Mesothelial cell of epicardium (in vitro differentiated cells): ENCODE measurements around the gene GADL1. TPM values are rescaled to one million over a fixed set of nuclear protein-coding genes. Genes with fewer than 3 reads are reported as not detected.

ENCODE experiments used
- DNase-seq, 2 experiments: peaks; one replicate each; pipeline ENCODE4 v3.0.0; 2021; ENCODE audit warnings: low spot score in 2 of 2; ENCODE audit not compliant: unreplicated experiment in 2 of 2
- H3K27ac Mint-ChIP-seq: 2 replicates; pipeline ENCODE4 v1.8.0; 2021; ENCODE audit warnings: mixed read lengths
- H3K27me3 Mint-ChIP-seq: 2 replicates; pipeline ENCODE4 v1.8.0; 2021; ENCODE audit warnings: low read depth, mixed read lengths
- H3K36me3 Mint-ChIP-seq: 2 replicates; pipeline ENCODE4 v1.8.0; 2021; ENCODE audit warnings: mixed read lengths
- H3K4me1 Mint-ChIP-seq: 2 replicates; pipeline ENCODE4 v1.8.0; 2021; ENCODE audit warnings: mixed read lengths
- H3K4me3 Mint-ChIP-seq: 2 replicates; pipeline ENCODE4 v1.8.0; 2021; ENCODE audit warnings: mild to moderate bottlenecking, moderate library complexity, mixed read lengths
- H3K9me3 Mint-ChIP-seq: 2 replicates; pipeline ENCODE4 v1.8.0; 2021; ENCODE audit warnings: mixed read lengths
- total RNA-seq: library from RNA; stranded (reverse); gene quantifications from 3 replicates; pipeline ENCODE4 v1.2.1, GENCODE V29; 2021
- TF ChIP-seq, protein P1 (sequence below): fragments of 200-600 bp; sonication (generic); IDR thresholded peaks from one replicate; pipeline ENCODE4 v1.5.0; 2021; ENCODE audit warnings: antibody characterized with exemption; ENCODE audit not compliant: unreplicated experiment

GADL1 gene
- total RNA-seq, 1 donor from 2014 or later, result 4.6 TPM

- H3K9me3 Mint-ChIP-seq, result no peaks in the 10 kb centered on the region
Observed at GRCh38 chr3:30847592-30847991, 46.9 kb downstream of the GADL1 start.

DNA sequence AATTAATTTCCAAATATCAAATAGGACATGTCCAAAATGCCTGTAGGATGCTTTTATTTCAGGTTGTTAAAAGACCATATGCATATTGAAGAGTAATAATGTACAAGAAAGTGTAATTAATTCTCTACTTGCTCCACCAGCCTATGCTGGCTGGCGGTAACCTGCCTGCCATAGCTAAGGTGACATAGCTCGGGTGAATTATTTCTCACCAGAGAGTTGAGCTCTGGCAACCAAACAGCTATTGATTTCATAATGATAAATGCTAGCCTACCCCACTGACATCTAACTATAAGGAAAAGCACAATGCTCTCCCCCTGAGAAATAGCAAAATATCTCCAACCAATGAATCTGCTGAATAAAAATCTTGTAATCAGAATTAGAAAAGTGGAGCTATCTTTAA is 48.9 kb downstream of the GADL1 start:
- TF ChIP-seq, protein P1, sequence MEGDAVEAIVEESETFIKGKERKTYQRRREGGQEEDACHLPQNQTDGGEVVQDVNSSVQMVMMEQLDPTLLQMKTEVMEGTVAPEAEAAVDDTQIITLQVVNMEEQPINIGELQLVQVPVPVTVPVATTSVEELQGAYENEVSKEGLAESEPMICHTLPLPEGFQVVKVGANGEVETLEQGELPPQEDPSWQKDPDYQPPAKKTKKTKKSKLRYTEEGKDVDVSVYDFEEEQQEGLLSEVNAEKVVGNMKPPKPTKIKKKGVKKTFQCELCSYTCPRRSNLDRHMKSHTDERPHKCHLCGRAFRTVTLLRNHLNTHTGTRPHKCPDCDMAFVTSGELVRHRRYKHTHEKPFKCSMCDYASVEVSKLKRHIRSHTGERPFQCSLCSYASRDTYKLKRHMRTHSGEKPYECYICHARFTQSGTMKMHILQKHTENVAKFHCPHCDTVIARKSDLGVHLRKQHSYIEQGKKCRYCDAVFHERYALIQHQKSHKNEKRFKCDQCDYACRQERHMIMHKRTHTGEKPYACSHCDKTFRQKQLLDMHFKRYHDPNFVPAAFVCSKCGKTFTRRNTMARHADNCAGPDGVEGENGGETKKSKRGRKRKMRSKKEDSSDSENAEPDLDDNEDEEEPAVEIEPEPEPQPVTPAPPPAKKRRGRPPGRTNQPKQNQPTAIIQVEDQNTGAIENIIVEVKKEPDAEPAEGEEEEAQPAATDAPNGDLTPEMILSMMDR, result no peak
- Mint-ChIP-seq H3K9me3 (no peaks in the 10 kb centered on the region), H3K27ac (peak overlapping the region; percentile 19), H3K4me3 (no peak overlapping the region), H3K36me3 (no peaks in the 10 kb centered on the region), H3K4me1 (peaks cover 26% of the 10 kb centered on the region), H3K27me3 (no peaks in the 10 kb centered on the region)
- DNase-seq, result no peak

More at GRCh38 chr3:30847592-30847991, 46.9 kb downstream of the GADL1 start:
- TF ChIP-seq, protein P1, result no peak
- Mint-ChIP-seq H3K4me3 (no peak overlapping the region), H3K4me1 (peaks cover 21% of the 10 kb centered on the region), H3K27ac (no peak overlapping the region), H3K27me3 (no peaks in the 10 kb centered on the region), H3K36me3 (no peaks in the 10 kb centered on the region)
- no peak for DNase-seq

GRCh38 chr3:30843877-30844276 is 50.6 kb downstream of the GADL1 start:
- Mint-ChIP-seq H3K4me3 (no peak overlapping the region), H3K36me3 (no peaks in the 10 kb centered on the region), H3K9me3 (no peaks in the 10 kb centered on the region), H3K4me1 (peaks cover 28% of the 10 kb centered on the region), H3K27me3 (no peaks in the 10 kb centered on the region), H3K27ac (peak overlapping the region; percentile 17)
- DNase-seq, result no peak
- TF ChIP-seq, protein P1, result no peak

GRCh38 chr3:30836141-30836540 is 58.3 kb downstream of the GADL1 start:
- TF ChIP-seq, protein P1, result no peak
- H3K27ac Mint-ChIP-seq, result no peak overlapping the region
- DNase-seq, result no peak
- no peaks in the 10 kb centered on the region for H3K27me3 Mint-ChIP-seq
- no peaks in the 10 kb centered on the region for H3K9me3 Mint-ChIP-seq
- no peak overlapping the region for H3K4me3 Mint-ChIP-seq
- no peaks in the 10 kb centered on the region for H3K36me3 Mint-ChIP-seq
- H3K4me1 Mint-ChIP-seq, result peaks cover 14% of the 10 kb centered on the region

DNA sequence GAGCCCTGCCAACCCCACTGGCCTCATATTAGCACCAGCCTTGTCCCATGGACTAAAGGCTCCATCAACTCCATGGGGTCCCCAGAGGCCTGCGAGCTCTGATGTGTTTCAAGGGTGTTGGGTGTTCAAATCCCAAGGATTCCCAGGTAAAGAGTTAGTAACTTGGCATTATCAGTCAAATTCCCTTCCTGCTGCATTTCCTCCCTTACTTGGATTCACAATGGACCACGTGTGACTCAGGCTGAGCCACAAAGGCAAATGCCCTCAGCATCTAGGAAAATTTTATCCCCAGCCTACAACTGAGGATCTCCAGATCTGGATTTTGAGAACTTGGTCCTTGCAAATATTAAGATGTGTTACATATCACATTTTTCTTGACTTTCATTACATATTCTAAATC is 58.8 kb downstream of the GADL1 start:
- peaks cover 11% of the 10 kb centered on the region for H3K4me1 Mint-ChIP-seq
- no peak overlapping the region for H3K27ac Mint-ChIP-seq
- H3K36me3 Mint-ChIP-seq, result no peaks in the 10 kb centered on the region
- DNase-seq, result no peak
- TF ChIP-seq, protein P1, result no peak
- no peaks in the 10 kb centered on the region for H3K27me3 Mint-ChIP-seq
- H3K4me3 Mint-ChIP-seq, result no peak overlapping the region
- no peaks in the 10 kb centered on the region for H3K9me3 Mint-ChIP-seq
